Measurements from ENCODE around the gene SRSF11.

GRCh38 chr1:70195342-70195741 lies 25.8 kb upstream of the SRSF11 start:
- TF ChIP-seq POLR2A (IDR thresholded peaks at IDR 0.05) (no peak), CTCF (IDR thresholded peaks at IDR 0.05) (no peak)
